ENCODE results near the gene PAXX. TPM values are rescaled to one million over a fixed set of nuclear protein-coding genes. Genes with fewer than 3 reads are reported as not detected.

Gene PAXX
- polyA plus RNA-seq, 1 donor from 2014 or later: 276 TPM

DNA sequence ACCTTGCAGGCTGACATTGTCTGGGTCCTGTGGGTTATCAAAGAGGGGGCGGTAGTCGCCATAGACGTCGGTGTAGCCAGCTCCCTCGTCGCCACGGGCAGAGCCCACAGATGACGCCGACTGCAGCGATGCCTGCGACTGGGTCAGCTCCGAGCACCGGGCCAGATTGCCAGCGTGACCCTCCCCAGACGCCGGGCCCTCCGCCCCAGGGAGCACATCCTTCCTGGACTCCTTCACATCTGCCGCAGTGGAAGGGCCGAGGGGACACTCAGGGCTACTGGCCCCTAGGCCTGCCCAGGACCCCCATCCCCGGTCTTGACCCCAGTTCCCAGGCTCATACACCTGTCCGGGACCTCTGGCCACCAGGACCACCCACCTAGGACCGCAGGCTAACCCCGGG is 21.9 kb downstream of the PAXX start:
- no peaks in the 10 kb centered on the region for H4K20me1 ChIP-seq (ENCODE audit: insufficient read depth)
- no peaks in the 10 kb centered on the region for H3K9me3 ChIP-seq (ENCODE audit: low read length)
- no peaks in the 10 kb centered on the region for H3K9me2 ChIP-seq (ENCODE audit: insufficient read depth, low read length)
- no peak overlapping the region for H2AFZ ChIP-seq (ENCODE audit: low read depth, low read length)
- peaks cover 7% of the 10 kb centered on the region for H3K36me3 ChIP-seq (ENCODE audit: insufficient read depth, low read length)
- H3K27ac ChIP-seq (ENCODE audit: low read length): no peak overlapping the region
- H3K27me3 ChIP-seq (ENCODE audit: insufficient read depth, low read depth, low read length): no peaks in the 10 kb centered on the region
- H3K4me3 ChIP-seq (ENCODE audit: low read length): no peak overlapping the region
- no peak overlapping the region for H3K9ac ChIP-seq (ENCODE audit: low read length)
- H3K4me2 ChIP-seq (ENCODE audit: low read length): no peak overlapping the region
- TF ChIP-seq EP300 (conservative IDR thresholded peaks at IDR 0.05; ENCODE audit: poor library complexity, severe bottlenecking): no peak
- TF ChIP-seq SMC3 (conservative IDR thresholded peaks at IDR 0.05; ENCODE audit: poor library complexity): no peak
- no peak for TF ChIP-seq POLR2AphosphoS5 (IDR thresholded peaks at IDR 0.05)
- no peak for TF ChIP-seq EZH2 (IDR thresholded peaks at IDR 0.05; ENCODE audit: borderline replicate concordance, insufficient read depth, low read length, poor library complexity, severe bottlenecking)
- TF ChIP-seq, protein P1, sequence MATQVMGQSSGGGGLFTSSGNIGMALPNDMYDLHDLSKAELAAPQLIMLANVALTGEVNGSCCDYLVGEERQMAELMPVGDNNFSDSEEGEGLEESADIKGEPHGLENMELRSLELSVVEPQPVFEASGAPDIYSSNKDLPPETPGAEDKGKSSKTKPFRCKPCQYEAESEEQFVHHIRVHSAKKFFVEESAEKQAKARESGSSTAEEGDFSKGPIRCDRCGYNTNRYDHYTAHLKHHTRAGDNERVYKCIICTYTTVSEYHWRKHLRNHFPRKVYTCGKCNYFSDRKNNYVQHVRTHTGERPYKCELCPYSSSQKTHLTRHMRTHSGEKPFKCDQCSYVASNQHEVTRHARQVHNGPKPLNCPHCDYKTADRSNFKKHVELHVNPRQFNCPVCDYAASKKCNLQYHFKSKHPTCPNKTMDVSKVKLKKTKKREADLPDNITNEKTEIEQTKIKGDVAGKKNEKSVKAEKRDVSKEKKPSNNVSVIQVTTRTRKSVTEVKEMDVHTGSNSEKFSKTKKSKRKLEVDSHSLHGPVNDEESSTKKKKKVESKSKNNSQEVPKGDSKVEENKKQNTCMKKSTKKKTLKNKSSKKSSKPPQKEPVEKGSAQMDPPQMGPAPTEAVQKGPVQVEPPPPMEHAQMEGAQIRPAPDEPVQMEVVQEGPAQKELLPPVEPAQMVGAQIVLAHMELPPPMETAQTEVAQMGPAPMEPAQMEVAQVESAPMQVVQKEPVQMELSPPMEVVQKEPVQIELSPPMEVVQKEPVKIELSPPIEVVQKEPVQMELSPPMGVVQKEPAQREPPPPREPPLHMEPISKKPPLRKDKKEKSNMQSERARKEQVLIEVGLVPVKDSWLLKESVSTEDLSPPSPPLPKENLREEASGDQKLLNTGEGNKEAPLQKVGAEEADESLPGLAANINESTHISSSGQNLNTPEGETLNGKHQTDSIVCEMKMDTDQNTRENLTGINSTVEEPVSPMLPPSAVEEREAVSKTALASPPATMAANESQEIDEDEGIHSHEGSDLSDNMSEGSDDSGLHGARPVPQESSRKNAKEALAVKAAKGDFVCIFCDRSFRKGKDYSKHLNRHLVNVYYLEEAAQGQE (IDR thresholded peaks at IDR 0.05; ENCODE audit: borderline replicate concordance): no peak
- TF ChIP-seq RAD21 (conservative IDR thresholded peaks at IDR 0.05): no peak
- TF ChIP-seq, protein P2, sequence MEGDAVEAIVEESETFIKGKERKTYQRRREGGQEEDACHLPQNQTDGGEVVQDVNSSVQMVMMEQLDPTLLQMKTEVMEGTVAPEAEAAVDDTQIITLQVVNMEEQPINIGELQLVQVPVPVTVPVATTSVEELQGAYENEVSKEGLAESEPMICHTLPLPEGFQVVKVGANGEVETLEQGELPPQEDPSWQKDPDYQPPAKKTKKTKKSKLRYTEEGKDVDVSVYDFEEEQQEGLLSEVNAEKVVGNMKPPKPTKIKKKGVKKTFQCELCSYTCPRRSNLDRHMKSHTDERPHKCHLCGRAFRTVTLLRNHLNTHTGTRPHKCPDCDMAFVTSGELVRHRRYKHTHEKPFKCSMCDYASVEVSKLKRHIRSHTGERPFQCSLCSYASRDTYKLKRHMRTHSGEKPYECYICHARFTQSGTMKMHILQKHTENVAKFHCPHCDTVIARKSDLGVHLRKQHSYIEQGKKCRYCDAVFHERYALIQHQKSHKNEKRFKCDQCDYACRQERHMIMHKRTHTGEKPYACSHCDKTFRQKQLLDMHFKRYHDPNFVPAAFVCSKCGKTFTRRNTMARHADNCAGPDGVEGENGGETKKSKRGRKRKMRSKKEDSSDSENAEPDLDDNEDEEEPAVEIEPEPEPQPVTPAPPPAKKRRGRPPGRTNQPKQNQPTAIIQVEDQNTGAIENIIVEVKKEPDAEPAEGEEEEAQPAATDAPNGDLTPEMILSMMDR (IDR thresholded peaks at IDR 0.05; ENCODE audit: poor library complexity, severe bottlenecking): no peak
- no peak for TF ChIP-seq MXI1 (conservative IDR thresholded peaks at IDR 0.05; ENCODE audit: poor library complexity, severe bottlenecking)
- no peak for TF ChIP-seq TAF1 (IDR thresholded peaks at IDR 0.05; ENCODE audit: low read depth)
- no peaks in the 10 kb centered on the region for H3K79me2 ChIP-seq (replicated peaks; ENCODE audit: insufficient read depth, low read length)
- H3F3A ChIP-seq (ENCODE audit: insufficient read depth, low read length, poor library complexity, severe bottlenecking): no peaks in the 10 kb centered on the region

DNA sequence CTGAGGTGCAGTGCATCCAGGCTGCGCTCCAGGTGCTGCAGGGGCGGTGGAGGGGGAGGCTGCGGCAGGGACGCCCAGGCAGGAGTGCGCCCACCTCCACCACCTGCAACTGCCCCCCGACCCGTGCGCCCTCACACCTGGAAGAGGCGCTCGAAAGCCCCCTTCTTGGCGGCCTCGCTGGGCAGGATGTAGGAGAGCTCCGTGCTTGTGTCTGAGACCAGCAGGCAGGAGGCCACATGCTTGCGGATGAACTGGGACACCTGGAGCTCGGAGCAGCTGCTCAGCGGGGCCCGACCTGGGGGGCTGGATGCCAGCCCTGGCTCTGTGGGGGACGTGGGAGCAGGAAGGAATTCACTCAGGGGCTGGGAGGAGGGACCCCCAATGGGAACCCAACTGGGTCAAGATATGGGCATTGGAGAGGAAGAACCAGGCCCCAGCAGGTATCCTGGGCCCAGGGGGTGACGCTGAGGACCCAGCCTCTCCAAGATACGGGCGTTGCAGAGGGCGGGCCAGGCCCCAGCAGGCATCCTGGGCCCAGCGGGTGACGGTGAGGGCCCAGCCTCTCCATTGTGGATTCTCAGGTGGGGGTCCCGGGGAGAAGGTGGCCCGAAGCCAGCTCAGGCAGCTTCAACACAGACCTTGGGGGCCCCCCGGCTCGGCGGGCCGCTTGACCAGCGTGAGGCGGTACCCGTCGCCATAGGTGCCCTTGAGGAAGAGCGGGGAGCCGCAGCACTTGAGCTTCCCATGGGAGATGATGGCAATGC is 22.7 kb downstream of the PAXX start:
- Histone ChIP-seq H3K36me3 (ENCODE audit: insufficient read depth, low read length) (peaks cover 7% of the 10 kb centered on the region), H3K9me3 (ENCODE audit: low read length) (no peaks in the 10 kb centered on the region), H3K9ac (ENCODE audit: low read length) (no peak overlapping the region)

More for the DNA sequence above, 22.7 kb downstream of the PAXX start:
- H3F3A ChIP-seq (ENCODE audit: insufficient read depth, low read length, poor library complexity, severe bottlenecking): no peaks in the 10 kb centered on the region
- TF ChIP-seq POLR2AphosphoS5 (IDR thresholded peaks at IDR 0.05) (no peak), RAD21 (conservative IDR thresholded peaks at IDR 0.05) (no peak), EP300 (conservative IDR thresholded peaks at IDR 0.05; ENCODE audit: poor library complexity, severe bottlenecking) (no peak), TAF1 (IDR thresholded peaks at IDR 0.05; ENCODE audit: low read depth) (no peak), SMC3 (conservative IDR thresholded peaks at IDR 0.05; ENCODE audit: poor library complexity) (no peak), EZH2 (IDR thresholded peaks at IDR 0.05; ENCODE audit: borderline replicate concordance, insufficient read depth, low read length, poor library complexity, severe bottlenecking) (no peak)
- TF ChIP-seq, protein P1 (IDR thresholded peaks at IDR 0.05; ENCODE audit: borderline replicate concordance): no peak
- TF ChIP-seq, protein P2 (IDR thresholded peaks at IDR 0.05; ENCODE audit: poor library complexity, severe bottlenecking): no peak
- no peak overlapping the region for H3K4me3 ChIP-seq (ENCODE audit: low read length)
- H3K27ac ChIP-seq (ENCODE audit: low read length): no peak overlapping the region
- no peaks in the 10 kb centered on the region for H4K20me1 ChIP-seq (ENCODE audit: insufficient read depth)
- H3K4me2 ChIP-seq (ENCODE audit: low read length): no peak overlapping the region
- H3K27me3 ChIP-seq (ENCODE audit: insufficient read depth, low read depth, low read length): no peaks in the 10 kb centered on the region
- H2AFZ ChIP-seq (ENCODE audit: low read depth, low read length): no peak overlapping the region
- no peaks in the 10 kb centered on the region for H3K9me2 ChIP-seq (ENCODE audit: insufficient read depth, low read length)
- H3K79me2 ChIP-seq (replicated peaks; ENCODE audit: insufficient read depth, low read length): no peaks in the 10 kb centered on the region

Measured in neural cell (in vitro differentiated cells).